ENCODE results near the gene TRAPPC3L.
A peak's percentile ranks its signal among the peaks of the same experiment; 100 is the strongest.

Gene TRAPPC3L

DNA sequence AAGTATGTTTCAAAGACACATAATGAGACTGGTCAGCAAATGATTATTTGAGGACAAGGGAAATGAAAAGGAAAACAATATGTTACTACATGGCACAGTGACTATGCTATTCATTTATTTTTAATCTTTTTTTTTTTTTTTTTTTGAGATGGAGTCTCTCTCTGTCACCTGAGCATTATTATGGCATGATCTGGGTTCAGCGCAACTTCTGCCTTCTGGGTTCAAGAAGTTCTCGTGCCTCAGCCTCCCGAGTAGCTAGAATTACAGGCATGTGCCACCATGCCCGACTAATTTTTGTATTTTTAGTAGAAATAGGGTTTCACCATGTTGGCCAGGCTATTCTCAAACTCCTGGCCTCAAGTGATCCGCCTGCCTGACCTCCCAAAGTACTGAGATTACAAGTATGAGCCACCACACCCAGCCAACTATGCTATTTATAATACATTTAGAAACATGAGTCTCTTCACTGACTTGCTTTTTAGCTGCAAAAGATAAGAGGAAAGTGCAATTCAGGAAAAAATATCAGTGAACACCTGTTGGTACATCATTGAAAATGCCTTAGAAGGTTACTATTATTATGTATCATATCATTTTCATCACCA is 11.4 kb upstream of the TRAPPC3L start:
- no peak for DNase-seq

DNA sequence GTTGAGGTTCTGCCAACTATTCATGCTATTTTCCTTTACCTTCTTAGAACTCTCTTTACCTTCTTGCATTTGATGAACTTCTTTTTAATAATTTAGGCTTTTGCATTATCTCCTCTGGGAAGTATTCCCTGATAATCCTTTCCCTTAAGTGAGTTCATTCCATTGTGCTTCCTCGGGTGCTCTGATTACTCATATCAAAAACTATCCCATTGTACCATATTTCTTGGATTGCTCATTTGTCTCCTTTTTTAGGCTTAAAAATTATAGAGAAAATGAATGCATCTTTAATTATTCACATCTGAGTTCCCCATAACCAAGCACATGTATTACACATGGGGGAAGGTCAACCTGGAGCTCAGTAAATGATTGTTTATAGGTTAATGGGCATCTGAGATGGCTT is 10.6 kb upstream of the TRAPPC3L start:
- no peak for DNase-seq

DNA sequence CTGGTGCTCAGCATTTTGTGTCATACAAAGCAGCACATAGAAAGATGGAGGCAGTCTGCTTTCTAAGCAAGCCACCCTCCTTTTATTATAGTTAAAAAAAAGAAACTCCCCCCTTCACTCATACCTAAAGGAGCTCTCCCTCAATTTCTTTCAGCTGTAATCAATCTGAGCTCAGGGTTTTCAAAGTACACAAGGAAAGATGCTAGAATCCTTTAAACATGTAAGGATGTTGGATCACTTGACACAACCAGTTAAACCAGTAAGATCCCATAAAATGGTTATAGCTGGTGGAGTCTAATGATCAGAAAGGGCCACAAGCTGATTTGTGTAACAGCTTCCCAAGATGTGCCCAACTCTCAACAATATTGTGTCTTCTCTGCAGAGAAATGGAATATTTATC is 8.0 kb upstream of the TRAPPC3L start, which contains the start of gene CALHM4:
Gene CALHM4 (plus strand): TSS at position 301 of the 400 bp plus-strand sequence. CDS start 43 bp downstream, at position 344.
- DNase-seq, result no peak

DNA sequence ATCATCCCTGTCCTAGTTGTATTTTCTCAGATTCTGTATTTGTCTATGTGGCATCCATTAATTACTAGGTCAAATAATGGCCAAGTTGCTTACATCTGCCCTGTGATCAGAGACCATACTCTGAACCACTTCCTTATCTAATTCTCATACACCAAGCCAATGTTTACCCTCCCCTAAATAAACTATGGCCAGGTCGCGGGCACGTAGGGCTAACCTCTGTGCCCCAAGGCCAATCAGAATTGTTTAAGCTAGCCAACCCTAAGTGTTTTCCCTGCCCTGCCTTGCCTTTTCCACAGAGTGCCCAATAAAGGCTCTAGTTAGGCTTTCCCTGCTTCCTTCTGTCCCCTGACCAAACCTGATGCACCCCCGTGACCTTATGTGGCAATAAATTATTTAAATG is 5.3 kb upstream of the TRAPPC3L start:
- DNase-seq, result no peak

DNA sequence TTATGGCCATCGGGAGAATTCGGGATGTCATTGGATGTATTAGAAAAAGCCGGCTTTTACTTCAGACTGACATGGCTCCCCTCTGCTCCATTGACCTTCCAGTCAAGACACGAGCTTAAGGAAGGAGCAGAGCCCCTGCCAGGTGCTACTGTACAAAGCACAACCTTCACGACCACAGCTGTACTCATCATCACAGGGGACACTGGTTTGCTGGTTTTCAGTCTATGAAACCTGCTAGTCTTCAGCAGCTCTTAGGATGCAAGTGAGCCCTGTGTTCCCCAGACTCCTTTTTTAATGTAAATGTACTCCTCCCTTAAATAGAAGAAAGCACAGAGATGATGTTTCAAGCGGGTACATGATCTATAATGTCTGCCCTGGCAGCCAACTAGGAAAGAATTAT is 1.9 kb upstream of the TRAPPC3L start:
- no peak for DNase-seq

DNA sequence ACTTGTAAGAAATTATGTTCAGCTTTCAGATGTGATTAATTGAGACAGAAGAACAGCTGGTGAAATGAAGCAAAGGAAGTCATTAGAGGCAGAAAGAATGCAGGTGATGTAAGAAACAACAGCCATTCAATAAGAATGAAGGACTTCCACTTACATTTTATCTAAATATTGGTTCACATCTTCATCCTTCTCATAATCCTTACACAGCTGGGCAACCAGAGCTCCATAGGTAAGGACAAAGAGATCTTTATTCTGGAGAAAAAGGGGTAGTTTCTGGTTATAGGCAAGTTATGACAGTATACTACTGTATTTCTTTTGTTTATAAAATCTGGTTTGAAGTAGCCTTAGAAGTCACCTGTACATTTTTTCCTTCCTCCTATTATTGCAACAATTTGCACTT is 2.3 kb downstream of the TRAPPC3L start:
- DNase-seq, result no peak

DNA sequence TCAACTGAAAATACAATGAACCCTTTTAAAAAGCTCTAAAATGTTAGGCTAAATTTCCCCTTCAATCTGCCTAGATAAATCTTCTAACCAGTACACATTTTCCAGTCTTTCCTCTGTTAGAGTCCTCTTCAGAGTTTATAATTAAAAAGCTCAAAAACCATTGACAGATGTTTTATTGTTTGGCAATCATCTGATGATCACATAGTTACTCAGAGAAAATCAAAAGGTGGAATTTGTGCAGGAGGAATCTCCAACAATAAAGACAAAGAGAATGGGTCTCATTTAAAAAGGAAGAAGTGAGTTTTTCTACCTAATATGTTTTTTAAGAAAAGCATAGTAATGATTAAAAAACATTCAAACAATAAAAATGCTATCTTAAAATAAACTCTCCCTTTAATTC is 3.1 kb downstream of the TRAPPC3L start:
- no peak for DNase-seq

DNA sequence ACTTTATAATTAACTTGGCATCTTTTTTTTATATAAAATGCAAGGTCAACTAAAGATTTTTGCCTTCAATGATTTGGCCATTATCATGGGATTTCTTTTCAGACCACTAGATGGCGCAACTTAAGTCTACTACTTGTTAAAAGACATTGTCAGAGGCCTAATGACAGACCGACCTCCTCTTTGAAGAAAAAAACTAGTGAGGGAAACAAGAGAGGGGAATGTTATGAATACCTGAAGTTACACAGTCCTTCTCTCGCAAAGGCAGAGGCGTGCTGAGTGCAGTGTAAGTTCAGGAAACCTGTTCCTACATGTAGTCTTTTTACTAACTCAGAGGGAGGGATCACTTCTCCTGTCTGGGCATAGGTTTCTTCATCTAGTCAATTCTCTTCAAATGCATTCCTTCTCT is 9.3 kb downstream of the TRAPPC3L start:
- DNase-seq, result no peak

DNA sequence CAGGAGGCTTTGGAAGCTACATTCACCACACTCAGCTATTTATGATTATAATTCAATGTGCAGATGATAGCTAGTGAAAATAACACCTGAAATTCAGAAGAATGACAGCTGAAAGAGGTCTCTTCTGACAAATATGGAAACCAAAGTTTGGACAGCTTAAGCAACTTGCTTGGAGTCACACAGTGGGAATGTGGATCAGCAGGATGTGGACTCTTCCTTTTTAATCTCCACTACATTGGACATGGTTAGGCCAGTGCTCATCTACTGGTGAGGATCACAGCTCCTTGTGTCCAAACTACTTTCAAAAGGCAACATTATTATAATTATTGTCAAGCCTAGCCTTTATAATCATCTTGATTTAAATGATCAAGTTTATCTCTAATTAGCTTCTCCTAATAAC is 10.4 kb downstream of the TRAPPC3L start:
- no peak for DNase-seq

DNA sequence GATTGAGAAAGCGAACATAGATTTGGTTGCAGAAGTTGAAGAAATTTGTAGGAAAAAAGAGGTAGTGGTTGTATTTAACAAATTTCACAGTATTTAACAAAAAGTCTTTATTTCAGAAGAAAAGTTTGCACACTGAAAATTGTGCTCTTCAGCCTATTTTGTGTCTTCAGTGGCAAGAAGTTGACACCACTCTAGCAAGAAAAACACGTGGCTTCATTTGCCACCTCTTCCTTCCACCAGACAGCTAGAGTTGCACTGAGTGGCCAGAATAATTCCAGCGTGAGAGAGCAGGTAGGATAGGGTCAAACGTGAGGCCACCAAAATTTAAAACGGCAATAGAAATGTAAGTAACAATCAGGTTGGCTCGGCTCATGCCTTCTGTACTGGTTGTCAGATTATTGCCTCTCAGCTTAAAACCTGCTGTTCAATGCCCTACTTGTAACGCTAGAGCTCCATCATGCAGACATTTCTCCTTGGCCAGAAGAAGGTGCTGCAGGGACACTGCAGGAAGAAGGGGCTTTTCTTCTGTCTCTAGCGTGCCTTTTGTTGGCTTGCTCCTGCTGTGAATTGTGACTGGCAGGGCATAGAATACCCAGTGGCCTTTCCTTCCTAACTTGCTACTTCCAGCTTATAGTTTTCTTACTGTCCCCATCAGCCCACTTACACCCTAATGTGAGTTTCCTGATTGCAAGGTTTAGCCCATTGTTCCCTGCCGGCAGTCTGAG is 12.1 kb downstream of the TRAPPC3L start:
- DNase-seq, result no peak

DNA sequence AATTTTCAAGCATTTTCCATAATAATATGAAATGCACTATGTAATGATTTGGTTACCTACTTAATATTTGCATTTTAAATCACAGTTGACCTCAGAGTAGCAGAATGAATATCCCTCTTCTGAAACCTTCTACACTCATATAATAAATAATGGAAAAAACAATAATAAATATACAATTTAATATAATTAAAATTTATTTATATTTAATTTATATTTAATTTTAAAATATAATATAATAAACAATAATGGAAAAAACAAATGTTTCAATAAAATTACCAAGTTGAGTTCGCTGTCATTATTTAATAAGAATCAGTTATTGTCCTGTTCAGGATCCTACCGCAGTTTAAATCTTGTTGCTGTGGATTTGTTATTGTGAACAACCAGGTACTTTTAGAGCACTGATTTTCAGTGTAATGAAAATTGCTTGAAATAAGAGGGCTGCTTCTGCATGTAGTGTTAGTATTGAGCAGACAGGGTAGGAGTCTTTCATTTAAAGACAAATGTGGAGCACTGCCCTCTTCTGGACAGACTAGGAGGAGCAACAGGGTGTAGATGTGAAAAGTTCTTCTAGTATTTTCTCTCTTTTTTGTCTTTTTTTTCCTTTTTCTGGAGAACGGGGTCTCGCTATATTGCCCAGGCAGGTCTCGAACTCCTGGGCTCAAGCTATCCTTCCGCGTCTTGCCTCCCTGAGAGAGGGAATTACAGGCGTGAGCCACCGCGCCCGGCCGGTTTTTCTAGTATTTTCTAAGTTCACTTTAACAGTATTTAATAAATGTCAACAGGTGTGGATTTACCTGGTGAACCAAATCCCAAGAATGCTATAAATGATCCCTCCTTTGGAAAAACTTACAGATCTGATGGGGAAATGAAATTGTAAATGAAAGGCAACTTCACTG is 13.6 kb downstream of the TRAPPC3L start:
- peak in 2 of 4 experiments; percentile 38 to 40 for DNase-seq

DNA sequence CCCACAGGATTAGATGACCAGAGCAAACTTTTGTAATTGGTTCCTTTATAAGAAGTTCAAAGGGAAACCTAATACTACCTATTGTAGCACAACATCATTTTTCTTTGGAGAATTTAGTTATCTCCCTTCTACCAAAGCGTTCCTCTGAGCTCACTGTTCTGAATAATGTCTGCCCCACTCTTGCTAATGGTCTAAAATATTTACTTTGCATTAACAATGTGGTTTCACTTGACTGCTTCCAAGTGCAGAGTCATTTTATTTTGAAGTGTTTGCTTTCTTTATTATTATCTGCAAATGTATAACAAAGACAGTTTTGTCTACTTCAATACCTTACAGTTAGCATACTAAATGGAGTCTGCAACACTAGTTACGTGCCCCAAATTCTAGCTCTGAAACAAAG is 15.0 kb downstream of the TRAPPC3L start:
- DNase-seq, result no peak

DNA sequence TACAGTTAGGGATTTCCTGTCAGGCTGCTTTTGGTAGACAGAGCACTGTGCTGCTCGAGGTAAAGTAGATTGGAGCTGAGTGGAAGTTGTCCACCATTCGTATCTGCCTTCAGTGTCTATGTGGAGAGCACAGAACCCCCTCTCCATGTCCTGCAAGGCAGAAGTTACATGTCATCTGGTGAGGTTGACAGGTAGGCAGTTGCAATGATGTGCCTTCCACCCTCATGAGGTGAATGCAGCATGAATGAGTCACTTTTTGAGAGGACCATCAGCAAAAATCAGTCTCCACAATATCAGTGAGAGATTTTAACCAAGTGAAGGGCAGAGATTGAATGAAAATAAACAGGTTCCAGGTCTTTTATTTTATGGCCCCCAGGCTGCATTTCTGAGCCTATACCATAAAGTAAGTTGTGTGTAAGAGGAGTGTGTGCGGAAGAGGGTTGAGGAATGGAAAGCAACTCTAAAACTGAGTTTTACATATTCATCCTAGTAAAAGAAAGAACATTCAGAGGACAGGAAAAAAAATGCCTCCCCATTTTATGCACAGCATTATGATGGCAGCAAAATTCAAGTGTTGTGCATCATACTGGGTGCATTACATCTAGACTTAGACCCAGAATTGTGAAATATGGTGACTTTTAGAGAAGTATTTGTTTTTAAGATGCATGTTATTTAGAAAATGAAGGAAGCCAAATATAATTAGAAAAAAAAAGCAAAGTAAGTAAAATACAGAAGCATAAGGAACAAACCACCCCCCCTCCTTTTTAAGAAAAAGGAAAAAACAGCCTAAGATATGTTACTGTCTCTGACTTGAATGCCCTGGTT is 15.8 kb downstream of the TRAPPC3L start:
- DNase-seq, result no peak

DNA sequence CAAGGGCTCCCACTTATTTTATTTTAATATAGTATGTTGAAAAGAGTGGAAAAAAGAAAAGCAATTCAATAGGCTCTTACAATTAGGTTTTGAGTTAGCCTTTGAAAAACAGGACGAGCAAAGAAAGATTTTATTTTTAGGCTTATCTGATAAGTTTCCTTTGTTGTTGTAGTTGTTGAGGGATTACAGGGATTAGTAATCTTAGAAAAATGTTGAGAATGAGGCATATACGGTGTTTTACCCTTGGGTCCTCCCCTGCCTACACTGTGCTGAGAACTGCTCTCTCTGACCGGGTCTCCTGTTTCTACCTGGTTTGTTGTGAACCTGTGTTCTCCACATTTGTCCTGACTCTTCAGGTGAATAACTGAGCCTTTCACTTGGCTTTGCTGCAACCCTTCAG is 16.7 kb downstream of the TRAPPC3L start:
- DNase-seq, result no peak

DNA sequence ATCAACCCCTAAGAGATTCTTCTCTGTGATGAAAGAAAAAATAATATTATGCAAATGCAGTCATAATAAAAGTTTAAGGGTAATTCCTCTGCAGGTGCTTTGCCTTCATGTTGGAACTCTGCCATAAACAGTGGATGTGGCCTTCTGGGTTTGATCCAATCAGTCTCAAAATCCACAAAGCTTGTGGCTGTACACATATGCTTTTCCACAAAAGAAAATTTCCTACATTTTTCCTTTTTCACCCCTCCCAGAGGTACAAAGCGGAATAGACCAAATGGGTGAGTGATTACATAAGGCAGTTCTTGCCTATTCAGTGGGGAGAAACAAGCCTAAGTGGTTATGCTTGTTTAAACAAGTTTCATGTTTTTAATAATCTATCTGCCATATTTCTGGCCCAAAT is 17.4 kb downstream of the TRAPPC3L start:
- no peak for DNase-seq

DNA sequence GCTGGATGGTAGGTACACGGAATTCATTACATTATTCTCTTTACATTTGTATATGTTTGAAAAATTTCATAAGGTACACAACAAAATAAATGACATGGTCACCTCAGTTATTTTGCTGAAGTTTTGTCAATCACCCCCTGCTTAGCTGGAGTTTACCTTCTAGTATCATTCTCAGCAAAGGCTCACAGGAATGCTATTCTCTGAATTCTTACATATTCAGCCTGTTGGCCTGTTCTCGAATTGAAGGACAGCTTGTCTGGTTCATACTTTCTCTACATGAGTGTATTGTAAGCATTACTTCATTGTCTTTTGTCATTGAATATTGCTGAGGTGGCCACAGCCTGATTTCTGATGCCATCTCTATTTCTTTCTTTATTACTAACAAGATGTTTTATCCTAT is 21.2 kb downstream of the TRAPPC3L start:
- DNase-seq, result no peak

DNA sequence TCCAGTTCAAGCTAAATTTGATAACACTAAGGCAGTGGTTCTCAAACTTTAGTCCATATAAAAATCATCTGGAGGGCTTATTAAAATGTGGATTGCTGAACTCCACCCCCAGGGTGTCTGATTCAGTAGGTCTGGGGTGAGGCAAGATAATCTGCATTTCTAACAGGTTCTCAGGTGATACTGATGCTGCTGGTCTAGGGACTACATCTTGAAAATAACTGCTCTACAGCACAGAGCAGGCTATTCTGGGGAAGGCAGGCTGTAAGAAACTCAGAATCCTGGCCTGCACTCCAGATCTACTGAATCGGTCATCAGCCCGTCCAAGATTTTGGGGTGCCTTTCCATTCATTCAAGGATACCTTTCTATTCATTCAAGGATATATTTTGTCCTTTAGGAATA is 22.6 kb downstream of the TRAPPC3L start:
- no peak for DNase-seq

DNA sequence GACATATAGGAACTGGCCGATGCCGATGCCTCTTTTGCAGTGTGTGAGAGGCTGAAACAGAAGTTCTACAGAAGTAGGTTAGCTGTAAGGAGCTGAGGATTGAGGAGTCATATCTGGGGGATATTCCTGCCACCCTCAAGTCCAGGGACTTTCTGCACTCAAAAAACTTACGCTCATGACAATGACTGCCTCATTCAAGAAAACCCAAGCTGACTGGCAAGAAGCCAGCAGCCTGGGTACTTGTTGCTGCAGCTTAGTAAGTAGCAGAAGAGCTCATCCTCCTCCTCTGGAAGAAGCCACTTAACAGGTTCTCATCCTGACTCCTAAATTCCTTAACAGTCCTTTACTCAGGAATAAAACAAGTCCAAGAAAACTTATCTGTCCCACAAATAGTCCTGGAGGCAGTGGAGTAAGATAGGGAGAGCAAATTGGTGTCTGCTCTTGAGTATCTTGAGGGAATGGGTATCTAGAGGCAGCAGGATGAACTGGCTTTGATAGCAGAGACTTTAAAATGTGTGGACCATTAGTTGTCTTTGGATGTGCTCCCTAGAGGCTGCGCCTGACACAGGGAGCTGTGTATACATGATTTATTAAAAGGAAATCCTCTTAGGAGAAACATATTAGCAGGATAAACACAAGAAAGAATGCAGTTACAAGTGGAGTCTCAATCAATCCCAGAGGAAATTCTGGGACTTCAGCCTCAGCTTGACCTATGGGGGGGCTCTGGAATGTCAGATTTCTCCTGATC is 26.7 kb downstream of the TRAPPC3L start:
- no peak for DNase-seq

DNA sequence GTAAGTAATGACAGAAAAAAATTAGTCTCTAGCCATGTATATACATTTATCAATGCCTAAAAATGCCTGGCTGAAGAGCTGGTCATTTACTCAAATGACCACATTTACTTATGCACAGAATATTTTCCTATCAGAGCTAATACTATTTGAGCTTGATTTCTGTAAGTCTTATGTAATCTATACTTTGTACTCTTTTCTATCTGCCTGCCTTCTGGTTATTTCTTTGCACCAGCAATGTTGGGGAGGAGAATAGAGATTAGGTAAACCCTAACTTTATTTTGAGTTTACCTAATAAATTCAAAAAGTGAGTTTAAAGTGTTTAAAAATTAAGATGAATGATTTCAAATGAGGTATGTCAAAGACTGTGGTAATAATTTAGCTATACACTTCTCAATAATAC is 30.3 kb downstream of the TRAPPC3L start:
- no peak for DNase-seq

DNA sequence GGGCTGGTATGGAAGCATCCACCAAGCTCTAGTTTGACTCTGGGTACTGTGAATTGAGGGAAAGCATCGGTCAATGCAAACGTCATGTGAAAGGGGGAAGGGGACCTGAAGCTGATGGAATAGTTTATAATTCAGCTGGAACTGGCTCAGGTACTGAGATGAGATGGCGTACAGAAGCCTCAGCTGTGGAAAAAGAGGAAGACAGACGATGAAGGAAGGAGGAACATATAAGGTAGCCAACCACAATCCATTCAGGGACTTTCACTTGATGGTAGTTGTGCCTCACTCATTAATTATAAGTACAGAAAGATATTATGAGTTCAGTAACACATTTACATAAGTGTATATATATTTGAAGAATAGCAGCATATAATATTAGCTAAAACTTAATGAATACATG is 31.4 kb downstream of the TRAPPC3L start:
- no peak for DNase-seq

DNA sequence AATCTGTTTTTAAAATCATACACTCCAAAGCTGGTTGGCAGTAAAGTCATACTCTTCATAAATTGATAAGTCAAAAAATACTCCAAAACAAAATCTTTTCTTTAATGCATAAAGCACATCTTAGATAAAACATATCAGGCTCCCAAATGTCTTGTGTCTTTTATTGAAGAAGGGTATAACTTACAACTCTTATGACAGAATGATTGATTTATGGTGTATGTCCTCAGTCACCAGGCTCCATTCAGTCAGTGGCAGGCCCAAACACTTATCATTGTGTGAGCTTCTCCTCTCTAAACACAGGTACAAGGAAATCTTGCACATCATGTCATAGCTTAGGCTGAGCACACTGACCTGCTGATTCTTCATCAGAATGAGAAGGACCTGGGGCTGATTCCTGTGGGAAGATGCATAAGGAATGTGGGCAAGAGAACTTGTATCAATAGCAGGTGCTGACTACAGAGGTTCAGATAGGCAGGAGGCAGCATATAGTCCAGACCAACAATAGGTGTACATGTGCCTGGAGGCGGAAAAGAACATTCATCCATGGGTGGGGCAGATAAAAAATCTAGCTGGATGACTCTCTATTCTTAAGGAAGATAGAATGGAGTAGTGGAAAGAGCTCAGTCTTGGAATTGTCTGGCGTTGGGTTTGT is 32.1 kb downstream of the TRAPPC3L start:
- no peak for DNase-seq

DNA sequence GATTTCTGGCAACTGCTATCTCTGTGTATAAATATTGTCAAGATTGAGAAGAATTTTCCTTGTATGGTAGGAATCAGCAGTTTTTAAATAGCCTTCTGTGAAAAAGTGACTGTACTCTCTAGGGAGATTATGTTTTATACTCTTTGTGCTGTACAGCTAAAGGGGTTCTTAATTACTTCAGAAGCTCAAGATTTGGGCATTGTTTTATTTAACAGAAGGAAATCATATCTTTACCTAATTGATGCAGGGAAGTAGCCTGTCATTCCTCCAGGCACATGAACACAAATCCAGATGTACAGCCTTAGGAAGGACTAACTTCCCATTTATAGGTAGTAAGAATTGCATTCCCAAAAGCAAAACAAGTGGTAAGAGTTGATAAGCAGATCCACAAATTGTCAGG is 32.8 kb downstream of the TRAPPC3L start:
- no peak for DNase-seq
